Endothelial cell of umbilical vein (primary cell): Measurements from ENCODE around the gene B9D1. TPM values are rescaled to one million over a fixed set of nuclear protein-coding genes. Genes with fewer than 3 reads are reported as not detected.

ENCODE experiments used
- BruUV-seq: library from RNA; stranded (reverse); fragments of 400-500 nt; replicated peaks from 2 replicates; lab custom pipeline; 2021; lab: Mats Ljungman, UMichigan
- CTCF ChIA-PET: fragments of 300-600, 350-600 bp; sonication (Branson Sonifier 250); formaldehyde crosslinking; loops from one replicate; lab custom pipeline; 2021; ENCODE audit warnings: antibody characterized with exemption, inconsistent platforms; lab: Charles Lee
- POLR2A ChIA-PET: fragments of 300-600, 350-600 bp; sonication (Branson Sonifier 250); formaldehyde crosslinking; loops from one replicate; lab custom pipeline; 2021; ENCODE audit warnings: antibody characterized with exemption, inconsistent platforms; lab: Charles Lee
- DNase-seq: peaks from one replicate; pipeline ENCODE4 v3.0.0-alpha.2; 2011; ENCODE audit warnings: low read depth, low spot score
- FAIRE-seq: peaks from 2 replicates; lab custom pipeline; 2011; peaks lifted over from hg19 to GRCh38; lab: Jason Lieb, UNC
- H2AFZ ChIP-seq: 2 replicates; pipeline ENCODE4 v1.6.0; 2012; ENCODE audit warnings: low read depth, low read length, control low read depth, inconsistent platforms
- H3K27ac ChIP-seq: 2 replicates; pipeline ENCODE4 v1.5.1; 2011; ENCODE audit warnings: low read depth, mild to moderate bottlenecking, control low read depth, low read length, moderate library complexity; ENCODE audit not compliant: insufficient read depth
- H3K27me3 ChIP-seq, 2 experiments: 2 replicates each; pipeline versions ENCODE4 v1.6.0 to v1.6.1; 2011; ENCODE audit warnings: low read length in 2 of 2, mixed read lengths in 1 of 2; ENCODE audit not compliant: control insufficient read depth in 2 of 2, insufficient read depth in 2 of 2
- H3K36me3 ChIP-seq, 2 experiments: 2 replicates in 1 of 2; 3 replicates in 1 of 2; pipeline ENCODE4 v1.5.1; 2011; ENCODE audit warnings: low read length in 2 of 2, mild to moderate bottlenecking in 1 of 2, moderate library complexity in 1 of 2; ENCODE audit not compliant: control insufficient read depth in 2 of 2, insufficient read depth in 2 of 2; ENCODE audit errors: extremely low read depth in 1 of 2
- H3K4me1 ChIP-seq: 3 replicates; pipeline ENCODE4 v1.5.1; 2011; ENCODE audit warnings: mild to moderate bottlenecking, low read length; ENCODE audit not compliant: control insufficient read depth, insufficient read depth; ENCODE audit errors: extremely low read depth
- H3K4me2 ChIP-seq: 2 replicates; pipeline ENCODE4 v1.6.1; 2011; ENCODE audit warnings: low read length, control low read depth, mixed read lengths; ENCODE audit not compliant: insufficient read depth
- H3K4me3 ChIP-seq, 3 experiments: fragments of 200-600 bp in 1 of 3; sonication (generic), shearing (Covaris generic) in 1 of 3; replicated peaks in 1 of 3; 2 replicates each; pipeline ENCODE4 v1.5.1; 2011 to 2016; ENCODE audit warnings: control low read depth in 3 of 3, low read length in 3 of 3, mild to moderate bottlenecking in 2 of 3, inconsistent platforms in 1 of 3, low read depth in 1 of 3, moderate library complexity in 1 of 3; ENCODE audit not compliant: insufficient read depth in 1 of 3
- H3K79me2 ChIP-seq: 2 replicates; pipeline ENCODE4 v1.6.0; 2012; ENCODE audit warnings: low read length, inconsistent platforms; ENCODE audit not compliant: control insufficient read depth, insufficient read depth
- H3K9ac ChIP-seq: replicated peaks from 2 replicates; pipeline ENCODE3; 2011; ENCODE audit warnings: low read length, control low read depth; ENCODE audit not compliant: insufficient read depth; ENCODE audit errors: extremely low read depth
- H3K9me1 ChIP-seq: replicated peaks from 3 replicates; pipeline ENCODE4 v1.6.0; 2011; ENCODE audit warnings: mild to moderate bottlenecking, low read length; ENCODE audit not compliant: control insufficient read depth, insufficient read depth; ENCODE audit errors: extremely low read depth
- H3K9me3 ChIP-seq: replicated peaks from 2 replicates; pipeline ENCODE4 v1.5.1; 2012; ENCODE audit warnings: low read length, inconsistent platforms; ENCODE audit not compliant: control insufficient read depth, insufficient read depth
- H4K20me1 ChIP-seq: replicated peaks from 2 replicates; pipeline ENCODE3; 2011; ENCODE audit warnings: mild to moderate bottlenecking, low read length; ENCODE audit not compliant: control insufficient read depth, insufficient read depth; ENCODE audit errors: extremely low read depth
- FOS ChIP-seq: IDR thresholded peaks from 2 replicates; pipeline ENCODE4 v1.6.1; 2011; ENCODE audit warnings: mild to moderate bottlenecking, low read length, moderate library complexity, borderline replicate concordance; ENCODE audit not compliant: insufficient read depth
- MYC ChIP-seq: IDR thresholded peaks from one replicate; pipeline ENCODE4 v1.6.1; 2011; ENCODE audit warnings: mild to moderate bottlenecking, low read depth, low read length
- dilution Hi-C: fragments of 300-500 bp; cut with MboI; formaldehyde crosslinking; loops from one replicate; pipeline ENCODE4 v1.15.0; 2019; ENCODE audit warnings: low sequenced_read_pairs; ENCODE audit not compliant: extremely low pct_ligation_motif_present
- intact Hi-C: fragments of 100-400 bp; cut with micrococcal nuclease; formaldehyde crosslinking; loops from one replicate; pipeline ENCODE4 v1.10.0; 2022
- polyA plus RNA-seq, 4 experiments: library from polyadenylated mRNA; depleted of rRNA in 3 of 4; stranded (reverse) in 3 of 4; unstranded in 1 of 4; fragments of >200 nt; gene quantifications; 2 replicates each; pipeline versions ENCODE4 v1.2.1 to v1.2.3, GENCODE V29; 2011 to 2012; ENCODE audit warnings: missing spikeins in 1 of 4
- total RNA-seq: library from RNA; stranded (reverse); gene quantifications from 2 replicates; pipeline ENCODE4 v1.2.3, GENCODE V29; 2021

B9D1 gene
- total and polyA plus RNA-seq, 2 donors (not counting 3 experiments of a cell fraction or from before 2014, with no cell fraction given) = 20.5 to 55.8 TPM

DNA sequence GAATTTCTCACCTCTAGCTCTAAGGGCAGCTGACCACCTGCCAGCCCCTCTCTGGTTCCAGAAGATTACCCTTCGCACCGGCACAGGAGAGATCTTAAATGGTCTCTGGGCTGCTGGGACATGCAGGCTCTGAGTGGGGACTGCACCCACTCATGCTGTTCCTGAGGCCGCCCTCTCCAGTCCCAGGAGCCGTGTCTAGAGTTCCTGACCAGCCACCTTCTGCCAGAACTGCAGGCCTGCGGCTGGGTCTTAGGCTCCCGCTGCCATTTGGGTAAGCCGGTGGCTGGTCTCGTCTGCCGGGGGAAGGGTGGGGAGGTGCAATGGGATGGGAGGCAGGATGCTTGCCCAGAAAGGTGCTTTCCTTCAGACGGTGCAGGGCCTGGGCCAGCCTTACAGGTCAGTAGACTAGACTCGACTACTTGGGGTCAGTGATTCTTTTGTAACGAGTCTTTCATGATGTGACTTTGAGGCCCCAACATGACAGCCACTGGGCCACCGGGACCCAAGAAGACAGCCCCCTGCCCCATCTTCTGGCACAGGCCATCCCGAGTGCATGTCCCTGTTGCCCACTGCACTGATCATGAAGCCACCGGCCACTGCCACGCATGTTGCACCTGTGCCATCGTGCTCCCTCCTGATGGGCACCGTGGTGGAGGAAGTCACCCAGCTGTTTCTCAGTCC lies 26.4 kb downstream of the B9D1 start:
- FAIRE-seq = no peak
- no peaks in the 10 kb centered on the region for H3K9me1 ChIP-seq
- H4K20me1 ChIP-seq = no peaks in the 10 kb centered on the region
- intact Hi-C loops (no loop called here), dilution Hi-C loops (no loop called here)
- no peaks in the 10 kb centered on the region for H3K4me1 ChIP-seq
- H3K27ac ChIP-seq = no peak overlapping the region
- no peak for TF ChIP-seq FOS
- TF ChIP-seq MYC = no peak
- DNase-seq = no peak
- POLR2A ChIA-PET = no interaction called here
- no peak overlapping the region for H3K4me3 ChIP-seq
- no peaks in the 10 kb centered on the region for H3K9me3 ChIP-seq
- no TSS peak for BruUV-seq
- CTCF ChIA-PET = interaction anchor here (1.1 to 2.7 kb wide), 3 partner anchors 13 to 430 kb away, joined by 4 to 25 read pairs (median 5); no protein-coding TSS in a partner anchor
- H3K4me2 ChIP-seq = no peak overlapping the region
- no peaks in the 10 kb centered on the region for H3K79me2 ChIP-seq
- peaks cover 0 to 5% of the 10 kb centered on the region in 2 experiments for H3K36me3 ChIP-seq
- no peaks in the 10 kb centered on the region for H3K27me3 ChIP-seq
- no peak overlapping the region for H3K9ac ChIP-seq
- H2AFZ ChIP-seq = no peak overlapping the region

DNA sequence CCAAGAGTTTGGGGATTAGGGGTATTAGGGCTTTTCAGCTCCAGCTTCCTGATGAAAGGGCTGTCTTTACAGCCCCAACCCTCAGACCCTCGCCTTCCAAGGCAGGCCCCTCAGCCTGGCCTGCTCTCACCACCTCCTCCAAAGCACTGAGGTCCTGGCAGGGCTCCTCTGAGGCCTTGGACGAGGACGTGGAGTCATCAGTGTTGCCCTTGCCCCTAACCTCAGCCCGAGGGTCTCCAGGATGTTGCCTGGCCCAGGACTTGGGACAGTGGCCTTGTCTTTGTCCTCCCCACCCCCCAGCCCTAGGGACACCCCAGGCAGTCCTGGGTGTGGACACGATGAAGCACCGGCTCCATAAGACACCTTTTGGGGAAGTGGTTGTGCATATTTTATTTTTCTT lies 28.2 kb downstream of the B9D1 start:
- Histone ChIP-seq H3K27ac (no peak overlapping the region), H3K9ac (no peak overlapping the region), H3K4me2 (no peak overlapping the region), H3K4me1 (no peaks in the 10 kb centered on the region), H3K9me3 (no peaks in the 10 kb centered on the region), H2AFZ (no peak overlapping the region), H4K20me1 (no peaks in the 10 kb centered on the region), H3K9me1 (no peaks in the 10 kb centered on the region), H3K4me3 (no peak overlapping the region), H3K36me3 (peaks cover 0 to 7% of the 10 kb centered on the region in 2 experiments), H3K27me3 (no peaks in the 10 kb centered on the region), H3K79me2 (no peaks in the 10 kb centered on the region)
- no peak for DNase-seq
- no peak for TF ChIP-seq FOS
- FAIRE-seq = no peak
- intact Hi-C loops (no loop called here), dilution Hi-C loops (no loop called here)
- CTCF ChIA-PET = no interaction called here
- BruUV-seq = no TSS peak
- POLR2A ChIA-PET = no interaction called here
